Gastroesophageal sphincter (tissue), 4 donors: ENCODE measurements around the gene LIMS2. TPM values are rescaled to one million over a fixed set of nuclear protein-coding genes. Genes with fewer than 3 reads are reported as not detected.

Experiments used
- ATAC-seq: fragments of 150-250 bp; one replicate; pipeline ENCODE4 v1.9.1; 2016; ENCODE audit warnings: mild to moderate bottlenecking, moderate library complexity
- H3K27ac ChIP-seq, 4 donors: fragments of 200-600 bp; sonication (generic) in 3 of 4; 1 replicate in 3 of 4; 2 replicates in 1 of 4; pipeline ENCODE4 v1.5.1; 2016 to 2019
- H3K27me3 ChIP-seq: fragments of 200-600 bp; sonication (generic); one replicate; pipeline ENCODE4 v1.5.1; 2019
- H3K36me3 ChIP-seq, 2 donors: fragments of 200-600 bp; sonication (generic); one replicate each; pipeline ENCODE4 v1.5.1; 2019; ENCODE audit warnings: control low read depth in 1 of 2
- H3K4me1 ChIP-seq, 3 donors: fragments of 200-600 bp; sonication (generic); 1 replicate in 2 of 3; 2 replicates in 1 of 3; pipeline ENCODE4 v1.5.1; 2016 to 2019; ENCODE audit warnings: control low read depth in 2 of 3
- H3K4me3 ChIP-seq, 2 donors: fragments of 200-600 bp; sonication (generic); one replicate each; pipeline ENCODE4 v1.5.1; 2019; ENCODE audit warnings: mild to moderate bottlenecking in 1 of 2, moderate library complexity in 1 of 2
- H3K9me3 ChIP-seq, 3 donors: fragments of 200-600 bp; sonication (generic); one replicate each; pipeline ENCODE4 v1.5.1; 2017 to 2019; ENCODE audit warnings: control low read depth in 2 of 3
- CTCF ChIP-seq, 4 experiments: fragments of 200-600 bp in 2 of 4; fragments of 450-650 bp in 2 of 4; sonication (generic) in 1 of 4; IDR thresholded peaks; one replicate each; pipeline ENCODE4 v1.5.1; 2017 to 2019; ENCODE audit warnings: antibody characterized with exemption in 4 of 4, mild to moderate bottlenecking in 2 of 4, moderate library complexity in 2 of 4
- EP300 ChIP-seq: sonication (generic); formaldehyde crosslinking; IDR thresholded peaks from one replicate; pipeline ENCODE4 v1.6.1; 2017; ENCODE audit warnings: antibody characterized with exemption, mild to moderate bottlenecking
- POLR2A ChIP-seq, 2 donors: fragments of 450-650 bp; IDR thresholded peaks; one replicate each; pipeline ENCODE4 v1.6.1; 2017; ENCODE audit warnings: antibody characterized with exemption in 2 of 2, mild to moderate bottlenecking in 2 of 2, moderate library complexity in 1 of 2
- POLR2AphosphoS5 ChIP-seq: sonication (generic); formaldehyde crosslinking; IDR thresholded peaks from one replicate; pipeline ENCODE4 v1.6.1; 2017; ENCODE audit warnings: antibody characterized with exemption
- WGBS, 2 donors: methylation state at CpG; one replicate each; pipeline ENCODE4 v1.1.5; 2018; ENCODE audit warnings: low coverage in 1 of 2; 5-methylcytosine and 5-hydroxymethylcytosine counted together
- total RNA-seq, 4 donors: library from RNA; depleted of rRNA; stranded (reverse); fragments of >200 nt; gene quantifications; one replicate each; pipeline ENCODE4 v1.1.0, GENCODE V29; 2016

The LIMS2 gene
- total RNA-seq, 4 donors from 2014 or later, result 81.4 to 275 (median 124) TPM

- Histone ChIP-seq H3K36me3 (no peaks in the 10 kb centered on the region), H3K27ac (peak overlapping the region in 2 of 4 donors; percentile 49 to 83), H3K4me3 (no peak overlapping the region), H3K4me1 (peaks cover 0 to 69% (median 24%) of the 10 kb centered on the region in 3 donors), H3K9me3 (no peaks in the 10 kb centered on the region), H3K27me3 (peaks cover 20% of the 10 kb centered on the region)
- no CpG with 5 or more reads among the region's 16 CpGs for WGBS, 2 donors
- peak; percentile 7 for ATAC-seq
- TF ChIP-seq CTCF (IDR thresholded peaks at IDR 0.05) (no peak), POLR2AphosphoS5 (peak; percentile 3)
These were observed 43.8 kb downstream of the LIMS2 start for GRCh38 chr2:127631541-127631996.

- Histone ChIP-seq H3K4me3 (no peak overlapping the region), H3K27ac (no peak overlapping the region), H3K9me3 (no peaks in the 10 kb centered on the region), H3K27me3 (peaks cover 26% of the 10 kb centered on the region), H3K36me3 (no peaks in the 10 kb centered on the region), H3K4me1 (peaks cover 0 to 63% (median 22%) of the 10 kb centered on the region in 3 donors)
- WGBS, 2 donors, result 80% methylated on average over 1 of the region's 25 CpGs; no CpG with 5 or more reads in 1 of the 2 donors
- ATAC-seq, result peak; percentile 1
- TF ChIP-seq CTCF (IDR thresholded peaks at IDR 0.05) (no peak), POLR2A (IDR thresholded peaks at IDR 0.05) (no peak), POLR2AphosphoS5 (no peak), EP300 (no peak)
These were observed 44.3 kb downstream of the LIMS2 start for GRCh38 chr2:127630864-127631540.

GRCh38 chr2:127630096-127630863 lies 45.0 kb downstream of the LIMS2 start:
- TF ChIP-seq POLR2AphosphoS5 (no peak), POLR2A (IDR thresholded peaks at IDR 0.05) (no peak), EP300 (no peak), CTCF (IDR thresholded peaks at IDR 0.05) (no peak)
- Histone ChIP-seq H3K9me3 (no peaks in the 10 kb centered on the region), H3K36me3 (no peaks in the 10 kb centered on the region), H3K27ac (no peak overlapping the region), H3K4me3 (no peak overlapping the region), H3K4me1 (peaks cover 0 to 57% (median 22%) of the 10 kb centered on the region in 3 donors), H3K27me3 (peaks cover 33% of the 10 kb centered on the region)
- 42 to 50% methylated on average over 2 to 4 of the region's 10 CpGs for WGBS, 2 donors
- ATAC-seq, result no peak

GRCh38 chr2:127629637-127630036 lies 45.7 kb downstream of the LIMS2 start:
- H3K4me3 ChIP-seq, result no peak overlapping the region
- H3K4me1 ChIP-seq, result peaks cover 0 to 51% (median 21%) of the 10 kb centered on the region in 3 donors
- TF ChIP-seq EP300 (no peak), POLR2AphosphoS5 (no peak), POLR2A (IDR thresholded peaks at IDR 0.05) (no peak), CTCF (IDR thresholded peaks at IDR 0.05) (no peak)
- H3K27ac ChIP-seq, result no peak overlapping the region
- no peaks in the 10 kb centered on the region for H3K36me3 ChIP-seq
- peaks cover 39% of the 10 kb centered on the region for H3K27me3 ChIP-seq
- no CpG with 5 or more reads among the region's 9 CpGs for WGBS, 2 donors
- H3K9me3 ChIP-seq, result no peaks in the 10 kb centered on the region
- ATAC-seq, result no peak
